SK-N-SH treated with all-trans-retinoic acid at 6 μM for 48 hours (cell line): ENCODE data around the gene UPK1B.

Experiments used
- ARNTL ChIP-seq: fragments of 450-650 bp; formaldehyde crosslinking; IDR thresholded peaks from 2 replicates; pipeline ENCODE4 v1.5.0; 2020; ENCODE audit warnings: low read depth, mild to moderate bottlenecking, moderate library complexity, borderline replicate concordance
- CREB5 ChIP-seq: fragments of 250-450 bp; sonication (Bioruptor Pico); IDR thresholded peaks from 2 replicates; pipeline ENCODE4 v1.5.1; 2020; ENCODE audit warnings: low read depth, mild to moderate bottlenecking, moderate library complexity
- CSDC2 ChIP-seq: fragments of 250-450 bp; sonication (Bioruptor Pico); IDR thresholded peaks from 2 replicates; pipeline ENCODE4 v1.5.0; 2020; ENCODE audit warnings: mild to moderate bottlenecking, moderate library complexity
- ESRRG ChIP-seq: fragments of 250-450 bp; sonication (Bioruptor Pico); IDR thresholded peaks from 2 replicates; pipeline ENCODE4 v1.6.1; 2021; ENCODE audit warnings: mild to moderate bottlenecking
- PATZ1 ChIP-seq: fragments of 250-450 bp; sonication (Bioruptor Pico); IDR thresholded peaks from 2 replicates; pipeline ENCODE4 v1.8.0; 2020; ENCODE audit warnings: mild to moderate bottlenecking, moderate library complexity, borderline replicate concordance
- RARB ChIP-seq: fragments of 250-450 bp; sonication (Bioruptor Pico); IDR thresholded peaks from 2 replicates; pipeline ENCODE4 v1.8.0; 2021; ENCODE audit warnings: mild to moderate bottlenecking, moderate library complexity
- SNAI2 ChIP-seq: fragments of 250-450 bp; sonication (Bioruptor Pico); IDR thresholded peaks from 2 replicates; pipeline ENCODE4 v1.5.0; 2020; ENCODE audit warnings: mild to moderate bottlenecking, moderate library complexity
- TOX ChIP-seq: fragments of 250-450 bp; sonication (Bioruptor Pico); IDR thresholded peaks from 2 replicates; pipeline ENCODE4 v1.8.0; 2021; ENCODE audit warnings: mild to moderate bottlenecking, moderate library complexity, borderline replicate concordance
- TSHZ2 ChIP-seq: fragments of 250-450 bp; sonication (Bioruptor Pico); IDR thresholded peaks from 2 replicates; pipeline ENCODE4 v1.5.0; 2020; ENCODE audit warnings: mild to moderate bottlenecking, moderate library complexity
- ZFP3 ChIP-seq: fragments of 250-450 bp; sonication (Bioruptor Pico); IDR thresholded peaks from 2 replicates; pipeline ENCODE4 v1.5.0; 2020; ENCODE audit warnings: mild to moderate bottlenecking, moderate library complexity
- ZFP30 ChIP-seq: fragments of 450-650 bp; formaldehyde crosslinking; IDR thresholded peaks from 2 replicates; pipeline ENCODE4 v1.5.0; 2022; ENCODE audit warnings: mild to moderate bottlenecking, moderate library complexity

GRCh38 chr3:119146578-119147375 is 26.6 kb upstream of the UPK1B start:
- TF ChIP-seq ESRRG (CRISPR knock-in tag) (no peak), ARNTL (no peak), ZFP30 (no peak), PATZ1 (no peak), ZFP3 (no peak), TOX (CRISPR knock-in tag) (no peak), RARB (CRISPR knock-in tag) (no peak), SNAI2 (CRISPR knock-in tag) (no peak), CSDC2 (CRISPR knock-in tag) (no peak), CREB5 (CRISPR knock-in tag) (no peak), TSHZ2 (no peak)
